ENCODE results near the gene MICAL2.

- no peak for TF ChIP-seq CTCF (IDR thresholded peaks at IDR 0.05; ENCODE audit: low read depth, low read length)
- TF ChIP-seq EZH2phosphoT487 (IDR thresholded peaks at IDR 0.05; ENCODE audit: low read depth) = no peak
These were observed 49.8 kb downstream of the MICAL2 start for GRCh38 chr11:12160231-12160630.
